GM18508 (cell line): ENCODE data around the gene SERPINF2.
"Not testable (repeated sequence)": the region's sequence is repeated elsewhere in the genome, so short reads cannot be mapped to it uniquely, and the experiment has no call there.

Experiments
- ATAC-seq: cut with Tn5 transposase; IDR thresholded peaks from one replicate; pipeline ENCODE4 v1.9.1; 2021; ENCODE audit warnings: moderate number of reproducible peaks; ENCODE audit not compliant: insufficient read depth, unreplicated experiment

SERPINF2 gene

DNA sequence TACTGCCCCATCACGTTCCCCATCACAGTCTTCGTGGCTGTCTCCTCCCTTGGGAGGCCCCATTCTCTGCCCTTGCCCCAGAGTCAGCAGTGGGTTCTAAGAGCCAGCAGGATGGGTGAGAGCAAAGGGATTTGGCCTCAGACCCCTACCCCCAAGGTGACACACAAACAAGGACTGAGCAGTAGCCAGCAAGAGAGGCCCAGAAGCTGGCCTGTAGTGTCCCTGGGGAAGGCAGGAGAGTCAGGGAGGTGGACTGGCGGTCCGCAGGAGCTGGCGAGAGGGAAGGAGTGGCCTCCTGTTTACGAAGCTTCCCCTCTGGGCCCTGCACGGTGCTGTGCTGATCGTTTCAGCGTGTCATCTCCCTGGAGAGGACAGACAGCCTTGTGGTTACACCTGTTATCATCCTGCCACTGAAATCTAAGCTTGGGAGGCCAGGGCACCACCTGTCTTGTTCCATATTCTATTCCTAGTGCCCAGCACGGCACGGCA lies 9.8 kb upstream of the SERPINF2 start:
- no peak for ATAC-seq

DNA sequence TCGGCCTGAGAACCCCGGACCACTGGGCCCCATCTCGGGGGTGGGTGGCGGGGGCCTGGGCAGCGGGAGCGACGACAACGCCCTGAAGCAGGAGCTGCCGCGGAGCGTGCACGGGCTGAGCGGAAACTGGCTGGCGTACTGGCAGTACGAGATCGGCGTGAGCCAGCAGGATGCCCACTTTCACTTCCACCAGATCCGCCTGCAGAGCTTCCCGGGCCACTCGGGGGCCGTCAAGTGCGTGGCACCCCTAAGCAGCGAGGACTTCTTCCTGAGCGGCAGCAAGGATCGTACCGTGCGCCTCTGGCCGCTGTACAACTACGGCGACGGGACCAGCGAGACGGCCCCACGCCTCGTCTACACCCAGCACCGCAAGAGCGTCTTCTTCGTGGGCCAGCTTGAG lies 8.9 kb upstream of the SERPINF2 start:
- ATAC-seq = no peak

DNA sequence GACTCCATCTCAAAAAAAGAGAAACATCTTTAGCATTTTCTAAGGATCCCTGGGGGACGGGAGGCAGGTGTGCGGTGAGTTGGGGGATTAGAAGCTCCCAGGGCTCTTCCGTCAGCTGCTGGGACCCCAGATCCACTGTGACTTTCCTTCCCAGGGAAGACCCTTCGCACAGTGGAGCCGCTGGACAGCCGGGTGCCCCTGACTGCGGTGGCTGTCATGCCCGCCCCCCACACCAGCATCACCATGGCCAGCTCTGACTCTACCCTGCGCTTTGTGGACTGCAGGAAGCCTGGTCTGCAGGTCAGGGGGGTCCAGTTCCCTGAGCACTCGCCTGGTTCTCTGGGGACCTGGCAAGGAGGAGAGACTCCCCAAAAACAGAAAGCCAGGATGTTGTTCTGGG lies 7.3 kb upstream of the SERPINF2 start:
- ATAC-seq = no peak

DNA sequence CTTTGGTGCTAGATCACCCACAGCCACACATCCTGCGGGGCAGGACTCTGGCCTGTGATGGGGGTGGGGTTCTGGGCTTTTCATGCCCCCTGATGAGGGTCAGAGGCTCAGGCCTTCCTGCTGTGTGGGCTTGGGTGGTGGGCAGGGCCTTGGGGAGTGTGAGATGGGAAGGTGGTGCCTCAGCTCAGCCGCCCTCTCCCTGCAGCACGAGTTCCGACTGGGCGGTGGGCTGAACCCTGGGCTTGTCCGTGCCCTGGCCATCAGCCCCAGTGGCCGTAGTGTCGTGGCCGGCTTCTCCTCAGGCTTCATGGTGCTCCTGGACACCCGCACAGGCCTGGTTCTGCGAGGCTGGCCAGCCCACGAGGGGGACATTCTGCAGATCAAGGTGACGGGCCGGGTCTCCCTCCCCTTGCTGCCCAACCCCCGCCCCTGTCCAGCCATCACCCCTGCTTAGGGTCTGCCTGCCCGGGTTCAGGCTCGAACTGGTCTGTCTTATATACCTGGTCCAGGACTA lies 6.8 kb upstream of the SERPINF2 start:
- ATAC-seq = no peak

DNA sequence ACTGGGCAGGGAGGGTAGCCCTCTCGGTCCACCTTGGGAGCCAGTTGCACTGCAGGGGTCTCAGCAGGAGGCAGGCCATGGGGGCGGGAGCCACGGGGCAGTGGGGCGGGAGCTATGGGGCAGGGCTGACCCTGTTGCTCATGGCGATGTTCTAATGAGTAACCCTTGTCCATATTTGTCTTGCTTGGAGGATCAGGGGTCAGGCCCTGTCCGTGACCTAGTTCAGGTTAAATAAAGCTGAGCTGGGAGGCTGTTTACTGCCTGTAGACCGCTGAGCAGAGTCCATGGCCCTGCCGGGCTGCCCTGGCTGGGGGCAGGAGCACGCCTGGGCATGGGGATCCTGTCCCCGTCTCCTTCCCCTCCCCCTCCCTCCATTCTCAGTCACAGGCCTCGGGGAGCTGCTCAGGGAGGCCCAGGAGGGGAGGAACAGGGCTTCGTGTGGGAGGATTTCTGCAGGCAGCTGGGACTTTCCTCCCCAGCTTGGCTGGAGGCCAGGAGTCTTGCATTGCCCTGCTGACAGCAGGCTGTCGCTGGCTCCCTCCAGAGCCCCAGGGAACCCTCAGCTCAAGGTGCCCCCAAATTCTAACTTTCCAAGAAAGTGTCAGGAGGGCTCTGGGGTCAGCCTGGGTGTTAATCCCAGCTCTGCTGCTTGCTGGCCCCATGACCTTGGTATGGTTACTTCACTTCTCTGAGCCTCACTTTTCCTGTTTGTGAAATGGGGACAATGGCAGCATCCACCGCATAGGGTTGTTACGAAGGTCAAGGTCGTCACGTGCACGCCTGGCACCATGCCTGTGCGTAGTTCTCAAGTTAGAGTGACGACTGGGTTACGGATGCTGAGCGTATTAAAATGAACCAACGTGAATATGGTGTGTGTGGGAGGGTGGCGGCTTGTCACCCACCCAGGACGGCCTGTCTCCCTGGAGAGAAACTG lies 6.1 kb upstream of the SERPINF2 start:
- ATAC-seq = no peak

DNA sequence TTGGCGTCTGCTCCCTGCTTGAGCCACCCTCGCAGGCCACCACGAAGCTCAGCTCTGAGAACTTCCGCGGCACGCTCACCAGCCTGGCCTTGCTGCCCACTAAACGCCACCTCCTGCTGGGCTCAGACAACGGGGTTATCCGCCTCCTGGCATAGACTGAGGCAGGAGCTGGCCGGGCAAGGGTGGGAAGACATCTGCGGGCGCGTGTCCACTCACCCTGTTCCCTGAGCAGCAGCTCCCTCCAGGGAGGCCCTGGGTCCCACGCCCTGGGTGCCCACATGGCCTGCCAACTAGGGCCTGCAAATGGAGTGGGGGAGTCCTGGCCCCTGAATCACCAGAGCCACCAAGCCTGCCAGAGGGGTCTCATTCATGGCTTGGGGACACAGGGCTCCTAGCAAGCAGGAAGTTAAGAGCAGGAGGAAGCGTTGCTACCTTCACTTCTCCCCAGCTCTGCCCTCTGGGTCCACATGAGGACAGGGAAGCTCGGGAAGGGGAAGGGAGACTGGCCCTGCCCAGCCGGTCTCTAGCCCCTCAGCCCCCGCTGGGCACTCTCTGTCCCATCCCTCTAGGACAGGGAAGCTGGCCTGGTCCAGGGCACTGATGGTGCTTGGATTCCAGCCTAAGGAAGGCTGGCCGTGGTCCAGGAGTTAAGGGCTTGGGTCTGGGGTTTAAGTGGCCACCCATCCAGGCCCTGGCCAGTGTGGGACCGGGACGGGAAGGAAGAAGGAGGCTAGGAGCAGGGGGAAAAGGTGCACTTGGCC lies 5.0 kb upstream of the SERPINF2 start:
- no peak for ATAC-seq

DNA sequence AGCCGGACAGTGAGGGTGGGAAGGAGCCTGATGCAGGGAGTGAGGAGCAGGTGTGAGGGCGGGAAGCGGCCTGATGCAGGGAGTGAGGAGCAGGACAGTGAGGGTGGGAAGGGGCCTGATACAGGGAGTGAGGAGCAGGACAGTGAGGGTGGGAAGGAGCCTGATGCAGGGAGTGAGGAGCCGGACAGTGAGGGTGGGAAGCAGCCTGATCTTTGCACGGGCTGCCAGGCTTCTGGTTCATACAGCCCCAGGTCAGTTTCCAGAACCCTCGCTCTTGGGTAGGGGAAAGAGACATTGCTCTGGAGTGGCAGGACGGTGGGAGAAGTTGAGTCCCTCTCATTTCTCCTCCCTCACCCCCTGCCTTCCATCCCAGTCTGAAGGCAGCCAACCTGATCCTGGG lies 772 bp upstream of the SERPINF2 start:
- ATAC-seq = not testable (repeated sequence)

DNA sequence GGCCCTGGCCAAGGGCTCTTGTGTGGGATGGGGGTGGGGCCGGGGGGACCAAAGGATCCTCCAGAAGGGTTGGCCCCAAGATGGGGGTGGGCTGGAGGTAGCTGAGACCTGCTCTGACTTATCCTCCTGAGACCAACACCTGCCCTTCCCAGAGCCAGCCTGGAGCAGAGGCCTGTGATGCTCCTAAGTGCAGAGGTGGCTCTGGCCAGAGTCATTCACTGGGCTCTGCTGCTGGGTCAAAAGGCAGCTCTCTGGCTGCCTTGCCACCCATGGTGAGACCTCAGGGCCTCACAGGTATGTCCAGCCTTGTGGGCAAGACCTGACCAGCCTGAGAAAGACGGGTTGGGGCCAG lies 393 bp downstream of the SERPINF2 start:
- no peak for ATAC-seq

DNA sequence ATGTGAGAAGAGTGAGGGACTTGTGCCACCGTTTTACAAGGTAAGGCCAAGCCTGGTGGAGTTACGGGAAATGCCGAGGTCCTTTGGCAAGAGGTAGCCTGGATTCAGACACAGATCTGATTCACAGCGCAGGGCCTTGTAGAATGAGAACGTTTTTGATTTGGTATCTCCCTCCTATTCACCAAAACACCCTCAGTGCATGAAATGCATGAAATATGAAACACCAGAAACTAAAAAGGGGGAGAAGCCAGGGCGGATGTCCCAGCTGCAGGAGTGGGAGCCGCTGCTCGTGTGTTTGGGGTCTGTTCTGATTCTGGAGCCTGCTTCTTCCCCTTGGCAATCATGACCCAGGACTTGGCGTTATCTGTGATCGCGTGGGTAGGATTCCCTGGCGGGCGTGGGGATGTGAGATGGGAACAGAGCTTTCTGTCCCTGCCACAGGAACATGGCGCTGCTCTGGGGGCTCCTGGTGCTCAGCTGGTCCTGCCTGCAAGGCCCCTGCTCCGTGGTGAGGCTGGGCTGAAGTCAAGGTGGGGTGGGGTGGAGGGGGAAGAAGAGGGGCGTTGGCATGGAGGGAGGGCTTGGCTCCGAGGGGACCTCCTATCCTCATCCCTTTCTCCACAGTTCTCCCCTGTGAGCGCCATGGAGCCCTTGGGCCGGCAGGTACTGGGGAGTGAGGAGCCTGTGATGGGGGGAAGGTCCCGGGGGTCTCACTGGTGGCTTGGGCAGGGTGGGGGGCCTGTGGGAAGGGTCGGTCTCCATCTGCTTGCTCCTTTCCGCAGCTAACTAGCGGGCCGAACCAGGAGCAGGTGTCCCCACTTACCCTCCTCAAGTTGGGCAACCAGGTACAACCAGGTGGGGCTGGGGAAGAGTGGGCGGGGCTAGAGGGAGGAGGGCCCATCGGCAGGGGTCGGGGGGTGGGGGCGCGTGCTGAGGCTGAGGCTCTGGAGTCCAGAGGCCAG lies 2.2 kb downstream of the SERPINF2 start:
- no peak for ATAC-seq

DNA sequence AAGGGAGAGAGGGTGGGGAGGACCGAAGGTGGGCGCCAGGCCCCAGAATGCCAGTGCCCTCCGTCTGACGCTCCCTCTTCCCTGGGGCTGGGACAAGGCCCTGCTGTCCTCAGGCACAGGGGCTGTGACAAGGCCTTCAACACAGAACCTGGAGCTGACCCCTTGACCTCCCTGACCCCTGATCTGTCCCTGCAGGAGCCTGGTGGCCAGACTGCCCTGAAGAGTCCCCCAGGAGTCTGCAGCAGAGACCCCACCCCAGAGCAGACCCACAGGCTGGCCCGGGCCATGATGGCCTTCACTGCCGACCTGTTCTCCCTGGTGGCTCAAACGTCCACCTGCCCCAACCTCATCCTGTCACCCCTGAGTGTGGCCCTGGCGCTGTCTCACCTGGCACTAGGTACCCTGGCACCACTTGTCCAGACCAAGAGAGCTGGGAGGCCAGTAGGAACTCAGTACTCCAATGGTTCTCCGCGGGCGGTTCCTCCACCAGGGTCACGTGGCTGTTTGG lies 2.9 kb downstream of the SERPINF2 start:
- no peak for ATAC-seq

DNA sequence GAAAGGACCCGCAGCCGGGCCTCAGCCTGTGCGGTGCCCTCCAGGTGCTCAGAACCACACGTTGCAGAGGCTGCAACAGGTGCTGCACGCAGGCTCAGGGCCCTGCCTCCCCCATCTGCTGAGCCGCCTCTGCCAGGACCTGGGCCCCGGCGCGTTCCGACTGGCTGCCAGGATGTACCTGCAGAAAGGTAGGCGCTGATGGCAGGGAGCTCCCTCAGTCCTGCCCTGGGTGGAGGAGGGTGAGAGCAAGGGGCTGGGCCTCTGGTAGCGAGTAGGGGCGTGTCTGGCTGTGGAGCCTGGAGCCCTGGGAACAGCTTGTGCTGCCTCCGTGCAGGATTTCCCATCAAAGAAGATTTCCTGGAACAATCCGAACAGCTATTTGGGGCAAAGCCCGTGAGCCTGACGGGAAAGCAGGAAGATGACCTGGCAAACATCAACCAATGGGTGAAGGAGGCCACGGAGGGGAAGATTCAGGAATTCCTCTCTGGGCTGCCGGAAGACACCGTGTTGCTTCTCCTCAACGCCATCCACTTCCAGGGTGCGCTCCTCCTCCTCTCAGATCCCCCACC lies 4.4 kb downstream of the SERPINF2 start:
- ATAC-seq = no peak

DNA sequence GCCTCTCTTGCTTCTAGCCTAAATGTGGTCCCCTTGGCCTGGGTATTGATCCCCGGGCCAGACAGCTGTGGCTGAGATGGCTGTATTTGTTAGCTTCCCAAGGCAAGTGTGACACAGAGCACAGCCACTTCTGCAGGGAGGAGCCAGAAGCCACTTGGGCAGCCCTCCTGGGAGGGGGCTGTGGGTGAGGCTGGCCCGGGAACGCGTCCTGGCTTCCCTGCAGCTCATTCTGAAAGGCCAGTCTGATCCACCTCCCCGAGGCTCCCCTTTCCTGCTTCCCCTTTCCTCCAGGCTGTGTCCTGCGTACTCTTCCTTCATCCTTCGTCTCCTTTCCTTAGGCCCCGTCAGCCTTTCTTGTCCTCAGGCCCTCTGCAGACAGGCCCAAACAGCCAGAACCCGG lies 8.0 kb downstream of the SERPINF2 start:
- ATAC-seq = no peak

DNA sequence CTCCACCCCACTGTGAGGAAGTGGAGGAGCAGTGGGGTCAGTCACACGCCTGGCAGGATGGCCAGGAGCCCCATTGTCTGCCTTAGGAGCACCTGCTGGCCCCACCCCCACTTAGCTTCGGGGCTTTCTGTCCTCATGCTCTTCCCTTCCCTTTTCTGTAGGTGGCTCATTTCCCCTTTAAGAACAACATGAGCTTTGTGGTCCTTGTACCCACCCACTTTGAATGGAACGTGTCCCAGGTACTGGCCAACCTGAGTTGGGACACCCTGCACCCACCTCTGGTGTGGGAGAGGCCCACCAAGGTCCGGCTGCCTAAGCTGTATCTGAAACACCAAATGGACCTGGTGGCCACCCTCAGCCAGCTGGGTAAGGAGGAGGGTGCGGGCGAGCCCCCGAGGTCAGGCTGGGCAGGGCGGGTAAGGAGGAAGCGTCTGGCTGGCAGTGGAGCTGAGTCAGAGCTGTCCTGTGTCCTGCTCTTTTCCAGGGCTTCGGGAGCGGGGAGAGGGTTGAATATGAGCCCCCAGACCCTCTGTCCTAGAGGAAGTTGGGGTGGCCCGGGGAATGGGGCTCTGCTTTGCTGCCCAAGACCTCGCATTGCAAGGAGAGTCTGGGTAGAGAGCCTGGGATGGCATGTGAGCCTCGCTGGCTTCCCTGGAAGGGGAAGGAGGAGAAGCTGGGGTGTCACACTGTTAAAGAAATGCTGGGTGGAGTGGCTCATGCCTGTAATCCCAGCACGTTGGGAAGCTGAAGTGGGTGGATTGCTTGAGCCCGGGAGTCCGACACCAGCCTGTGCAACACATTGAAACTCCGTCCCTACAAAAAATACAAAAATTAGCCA lies 10.0 kb downstream of the SERPINF2 start:
- ATAC-seq = no peak

DNA sequence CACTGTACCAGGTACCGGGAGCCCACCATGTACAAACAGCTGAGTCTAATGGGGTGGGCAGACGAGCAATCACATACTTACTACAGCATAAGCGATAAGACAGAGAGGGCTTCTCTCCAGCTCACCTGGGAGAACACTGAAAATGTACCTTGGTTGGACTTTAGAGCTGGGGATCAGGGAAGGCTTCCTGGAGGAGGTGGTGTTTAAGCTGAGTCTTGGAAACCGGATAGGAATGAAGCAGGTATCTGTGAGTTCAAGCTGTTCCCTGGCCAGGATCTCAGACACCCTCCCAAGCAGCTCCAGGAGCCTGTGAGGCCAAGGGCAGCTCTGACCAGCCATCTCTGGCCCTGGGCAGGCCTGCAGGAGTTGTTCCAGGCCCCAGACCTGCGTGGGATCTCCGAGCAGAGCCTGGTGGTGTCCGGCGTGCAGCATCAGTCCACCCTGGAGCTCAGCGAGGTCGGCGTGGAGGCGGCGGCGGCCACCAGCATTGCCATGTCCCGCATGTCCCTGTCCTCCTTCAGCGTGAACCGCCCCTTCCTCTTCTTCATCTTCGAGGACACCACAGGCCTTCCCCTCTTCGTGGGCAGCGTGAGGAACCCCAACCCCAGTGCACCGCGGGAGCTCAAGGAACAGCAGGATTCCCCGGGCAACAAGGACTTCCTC lies 11.2 kb downstream of the SERPINF2 start:
- ATAC-seq = no peak

DNA sequence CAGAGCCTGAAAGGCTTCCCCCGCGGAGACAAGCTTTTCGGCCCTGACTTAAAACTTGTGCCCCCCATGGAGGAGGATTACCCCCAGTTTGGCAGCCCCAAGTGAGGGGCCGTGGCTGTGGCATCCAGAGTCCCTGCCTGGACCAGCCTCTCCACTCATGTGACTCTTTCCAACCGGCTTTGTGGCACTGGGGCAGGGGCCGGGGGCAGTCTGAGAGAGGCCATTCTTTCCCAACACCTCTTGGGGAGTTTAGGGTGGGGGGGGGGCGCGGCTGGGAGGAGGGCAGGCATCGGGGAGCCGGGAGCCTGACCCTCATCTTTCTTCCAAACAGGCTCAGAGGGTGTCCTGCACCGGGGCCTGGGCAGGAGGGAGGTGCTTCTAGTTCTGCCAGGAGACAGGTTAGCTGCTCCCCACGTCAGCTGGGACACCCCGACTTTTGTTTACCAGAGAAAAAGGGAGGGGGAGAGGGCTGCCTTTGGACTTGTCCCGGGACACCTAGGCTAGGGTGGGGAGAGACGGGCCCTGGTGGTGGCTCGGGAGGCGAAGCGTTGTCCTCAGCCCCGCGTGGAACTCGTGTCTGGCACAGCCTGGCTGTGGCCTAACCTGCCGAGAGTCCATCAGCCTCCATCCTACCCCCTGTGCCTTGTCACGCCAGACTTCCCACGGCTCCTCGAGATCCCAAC lies 11.9 kb downstream of the SERPINF2 start:
- no peak for ATAC-seq

DNA sequence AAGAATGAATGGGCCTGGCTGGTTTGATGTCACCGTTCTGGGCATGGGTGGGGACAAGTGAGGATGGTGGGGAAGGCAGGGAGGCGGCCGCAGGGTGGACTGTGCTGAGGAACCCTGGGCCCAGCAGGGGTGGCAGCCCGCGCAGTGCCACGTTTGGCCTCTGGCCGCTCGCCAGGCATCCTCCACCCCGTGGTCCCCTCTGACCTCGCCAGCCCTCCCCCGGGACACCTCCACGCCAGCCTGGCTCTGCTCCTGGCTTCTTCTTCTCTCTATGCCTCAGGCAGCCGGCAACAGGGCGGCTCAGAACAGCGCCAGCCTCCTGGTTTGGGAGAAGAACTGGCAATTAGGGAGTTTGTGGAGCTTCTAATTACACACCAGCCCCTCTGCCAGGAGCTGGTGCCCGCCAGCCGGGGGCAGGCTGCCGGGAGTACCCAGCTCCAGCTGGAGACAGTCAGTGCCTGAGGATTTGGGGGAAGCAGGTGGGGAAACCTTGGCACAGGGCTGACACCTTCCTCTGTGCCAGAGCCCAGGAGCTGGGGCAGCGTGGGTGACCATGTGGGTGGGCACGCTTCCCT lies 12.7 kb downstream of the SERPINF2 start:
- no peak for ATAC-seq

DNA sequence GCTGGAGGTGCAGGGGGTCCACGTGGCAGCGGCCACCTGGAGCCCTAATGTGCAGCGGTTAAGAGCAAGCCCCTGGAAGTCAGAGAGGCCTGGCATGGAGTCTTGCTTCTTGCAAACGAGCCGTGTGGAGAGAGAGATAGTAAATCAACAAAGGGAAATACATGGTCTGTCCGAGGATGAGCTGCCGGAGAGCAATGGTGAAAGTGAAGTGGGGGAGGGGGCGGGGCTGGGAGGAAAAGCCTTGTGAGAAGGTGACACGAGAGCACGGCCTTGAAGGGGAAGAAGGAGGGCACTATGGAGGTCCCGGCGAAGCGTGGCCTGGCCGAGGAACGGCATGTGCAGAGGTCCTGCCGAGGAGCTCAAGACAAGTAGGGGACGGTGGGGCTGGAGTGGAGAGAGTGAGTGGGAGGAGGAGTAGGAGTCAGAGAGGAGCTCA lies 13.2 kb downstream of the SERPINF2 start:
- no peak for ATAC-seq
